Measurements from ENCODE around the gene IGF2R.

Gene IGF2R

GRCh38 chr6:160142115-160142715 is 173.3 kb downstream of the IGF2R start:
- no peak for DNase-seq

DNA sequence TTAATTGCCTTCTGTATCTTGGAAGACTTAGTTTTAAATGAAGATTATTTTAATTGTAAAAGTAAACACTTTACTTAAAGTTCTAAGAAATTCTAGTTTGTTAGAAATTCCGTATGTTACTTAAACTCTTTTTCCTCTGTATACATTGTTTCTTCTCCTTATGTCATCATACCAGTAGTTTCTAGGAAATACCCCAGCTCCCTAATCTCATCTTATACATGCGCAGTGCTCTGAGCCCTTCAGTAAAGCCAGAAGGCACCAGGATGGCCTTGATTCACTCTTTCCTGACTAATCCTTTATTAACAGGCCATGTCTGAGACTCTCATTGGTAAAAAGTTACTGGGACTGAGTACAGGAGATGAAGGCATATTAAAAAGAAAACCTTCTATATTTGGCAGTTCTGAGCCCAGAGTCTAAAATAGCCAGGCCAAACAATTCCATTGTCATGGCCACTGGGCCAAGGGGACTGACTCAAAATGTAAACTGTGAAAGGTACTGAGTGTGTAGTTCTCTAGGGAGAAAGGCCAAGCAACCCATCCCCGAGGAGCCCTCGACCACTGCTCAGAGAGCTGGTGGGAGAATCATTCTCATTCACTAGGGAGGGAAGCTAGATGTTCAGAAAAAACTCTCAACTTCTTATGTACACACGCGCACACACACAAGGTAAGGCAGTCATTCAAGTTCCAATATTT is 177.7 kb downstream of the IGF2R start:
- no peak for DNase-seq

- no peak for DNase-seq
Observed at GRCh38 chr6:160147146-160147536, 178.3 kb downstream of the IGF2R start.

DNA sequence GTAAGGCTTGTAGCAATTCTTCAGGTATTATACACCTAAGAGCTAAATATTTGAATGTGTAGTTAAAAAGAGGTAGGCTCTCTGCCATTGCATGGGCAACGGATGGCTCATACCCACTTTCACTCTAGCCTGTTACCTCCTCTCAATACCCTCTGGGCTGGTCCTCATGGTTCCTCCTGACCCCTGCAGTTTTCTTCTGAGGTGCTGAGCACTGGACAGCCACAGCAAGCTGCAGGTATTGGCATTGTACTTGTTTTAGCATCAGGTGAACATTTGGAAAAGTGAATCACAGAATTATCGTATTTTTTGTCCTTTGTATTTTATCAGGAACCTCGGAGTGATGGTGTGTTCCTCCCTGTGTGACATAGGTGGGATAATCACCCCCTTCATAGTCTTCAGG is 185.6 kb downstream of the IGF2R start:
- no peak for DNase-seq

GRCh38 chr6:160156842-160157241 is 188.0 kb downstream of the IGF2R start:
- DNase-seq, result no peak

- no peak for DNase-seq
Observed at GRCh38 chr6:160160450-160160849, 191.6 kb downstream of the IGF2R start.
